Naive thymus-derived CD8-positive, alpha-beta T cell (primary cell): ENCODE data around the gene GDPD4. TPM values are rescaled to one million over a fixed set of nuclear protein-coding genes. Genes with fewer than 3 reads are reported as not detected.
A peak's percentile ranks its signal among the peaks of the same experiment; 100 is the strongest.

Experiments used
- ATAC-seq, 2 donors: fragments of 150-1000 bp; cut with Tn5 transposase in 1 of 2; sonication (Bioruptor Pico), chemical (Tn5 transposase) in 1 of 2; 1 replicate in 1 of 2; 2 replicates in 1 of 2; pipeline ENCODE4 v1.10.0; 2021; ENCODE audit warnings: mild to moderate bottlenecking in 2 of 2, moderate library complexity in 2 of 2
- POLR2A ChIA-PET: fragments of 350-600 bp; sonication (Branson Sonifier 250); formaldehyde crosslinking; loops from one replicate; lab custom pipeline; 2021; ENCODE audit warnings: antibody characterized with exemption; lab: Charles Lee
- DNase-seq, 10 donors: peaks; one replicate each; pipeline versions ENCODE4 v3.0.0 to v3.0.0-alpha.2; 2020 to 2022
- H3K27ac Mint-ChIP-seq, 10 donors: one replicate each; pipeline ENCODE4 v1.8.0; 2020 to 2022; ENCODE audit warnings: mild to moderate bottlenecking in 10 of 10, mixed read lengths in 10 of 10, moderate library complexity in 4 of 10, inconsistent platforms in 1 of 10
- H3K27me3 Mint-ChIP-seq, 5 donors: one replicate each; pipeline ENCODE4 v1.8.0; 2021 to 2022; ENCODE audit warnings: mixed read lengths in 5 of 5
- H3K36me3 Mint-ChIP-seq, 3 donors: one replicate each; pipeline ENCODE4 v1.8.0; 2020 to 2022; ENCODE audit warnings: mixed read lengths in 3 of 3, mild to moderate bottlenecking in 2 of 3, inconsistent platforms in 1 of 3
- H3K4me1 Mint-ChIP-seq, 4 donors: one replicate each; pipeline ENCODE4 v1.8.0; 2021 to 2022; ENCODE audit warnings: mixed read lengths in 4 of 4
- H3K4me3 Mint-ChIP-seq, 10 donors: one replicate each; pipeline ENCODE4 v1.8.0; 2020 to 2022; ENCODE audit warnings: mild to moderate bottlenecking in 10 of 10, mixed read lengths in 10 of 10, moderate library complexity in 6 of 10, inconsistent platforms in 1 of 10
- H3K9me3 Mint-ChIP-seq, 9 donors: one replicate each; pipeline ENCODE4 v1.8.0; 2020 to 2022; ENCODE audit warnings: mixed read lengths in 9 of 9, mild to moderate bottlenecking in 3 of 9, inconsistent platforms in 1 of 9, moderate library complexity in 1 of 9
- polyA plus RNA-seq, 3 donors: library from polyadenylated mRNA; unstranded; fragments of 300-500 nt; fragmentation: Illumina TruSeq; gene quantifications; one replicate each; pipeline ENCODE4 v1.2.3, GENCODE V29; 2021
- total RNA-seq, 8 experiments: library from RNA in 2 of 8; stranded (reverse) in 2 of 8; gene quantifications; one replicate each; pipeline ENCODE4 v1.2.3 and lab custom pipeline; 2021 to 2026

GDPD4 gene
- total and polyA plus RNA-seq, 5 experiments from 2014 or later: not detected

- ATAC-seq (no peak), DNase-seq (peak in 1 of 10 donors; percentile 50)
- no peaks in the 10 kb centered on the region for H3K36me3 Mint-ChIP-seq
- H3K27ac Mint-ChIP-seq: no peak overlapping the region
- H3K9me3 Mint-ChIP-seq: no peaks in the 10 kb centered on the region
- POLR2A ChIA-PET: no interaction called here
- H3K27me3 Mint-ChIP-seq: no peaks in the 10 kb centered on the region
- H3K4me1 Mint-ChIP-seq: peaks cover 0 to 2% (median 0%) of the 10 kb centered on the region in 4 donors
- H3K4me3 Mint-ChIP-seq: no peak overlapping the region
Observed at GRCh38 chr11:77206264-77207018, 95.0 kb downstream of the GDPD4 start.

GRCh38 chr11:77205467-77206263 lies 95.8 kb downstream of the GDPD4 start:
- Mint-ChIP-seq H3K27me3 (no peaks in the 10 kb centered on the region), H3K9me3 (no peaks in the 10 kb centered on the region), H3K4me3 (no peak overlapping the region), H3K36me3 (no peaks in the 10 kb centered on the region), H3K27ac (no peak overlapping the region), H3K4me1 (peaks cover 0 to 2% (median 0%) of the 10 kb centered on the region in 4 donors)
- POLR2A ChIA-PET: no interaction called here
- DNase-seq (peak in 1 of 10 donors; percentile 53), ATAC-seq (no peak)

GRCh38 chr11:77204754-77205466 lies 96.6 kb downstream of the GDPD4 start:
- H3K36me3 Mint-ChIP-seq: no peaks in the 10 kb centered on the region
- POLR2A ChIA-PET: no interaction called here
- ATAC-seq: no peak

GRCh38 chr11:77203901-77204753 lies 97.4 kb downstream of the GDPD4 start:
- ATAC-seq (no peak), DNase-seq (peak in 1 of 10 donors; percentile 54)
- Mint-ChIP-seq H3K9me3 (no peaks in the 10 kb centered on the region), H3K36me3 (no peaks in the 10 kb centered on the region), H3K4me3 (no peak overlapping the region), H3K4me1 (peaks cover 0 to 2% (median 0%) of the 10 kb centered on the region in 4 donors), H3K27me3 (no peaks in the 10 kb centered on the region), H3K27ac (peak overlapping the region in 1 of 10 donors; percentile 21)
- POLR2A ChIA-PET: no interaction called here

More at GRCh38 chr11:77204754-77205466, 96.6 kb downstream of the GDPD4 start:
- no peaks in the 10 kb centered on the region for H3K9me3 Mint-ChIP-seq
- peak in 1 of 10 donors; percentile 13 for DNase-seq
- H3K27me3 Mint-ChIP-seq: no peaks in the 10 kb centered on the region
- H3K4me3 Mint-ChIP-seq: no peak overlapping the region
- no peak overlapping the region for H3K27ac Mint-ChIP-seq
- peaks cover 0 to 2% (median 0%) of the 10 kb centered on the region in 4 donors for H3K4me1 Mint-ChIP-seq

- no peaks in the 10 kb centered on the region for H3K36me3 Mint-ChIP-seq
- H3K27ac Mint-ChIP-seq: peak overlapping the region in 1 of 10 donors; percentile 21
- no peaks in the 10 kb centered on the region for H3K9me3 Mint-ChIP-seq
- peaks cover 0 to 4% (median 0%) of the 10 kb centered on the region in 4 donors for H3K4me1 Mint-ChIP-seq
- H3K4me3 Mint-ChIP-seq: no peak overlapping the region
- peak in 1 of 10 donors; percentile 52 for DNase-seq
- POLR2A ChIA-PET: no interaction called here
- ATAC-seq: no peak
- no peaks in the 10 kb centered on the region for H3K27me3 Mint-ChIP-seq
Observed at GRCh38 chr11:77202941-77203900, 98.3 kb downstream of the GDPD4 start.

GRCh38 chr11:77201991-77202841 lies 99.3 kb downstream of the GDPD4 start:
- H3K4me1 Mint-ChIP-seq: peaks cover 0 to 4% (median 0%) of the 10 kb centered on the region in 4 donors
- DNase-seq: peak in 1 of 10 donors; percentile 61
- H3K9me3 Mint-ChIP-seq: no peaks in the 10 kb centered on the region
- no peaks in the 10 kb centered on the region for H3K27me3 Mint-ChIP-seq
- no peak overlapping the region for H3K27ac Mint-ChIP-seq
- H3K36me3 Mint-ChIP-seq: no peaks in the 10 kb centered on the region
- POLR2A ChIA-PET: no interaction called here
- H3K4me3 Mint-ChIP-seq: no peak overlapping the region
- ATAC-seq: no peak

GRCh38 chr11:77201370-77201769 lies 100.1 kb downstream of the GDPD4 start:
- no peak for ATAC-seq
- DNase-seq: peak in 1 of 10 donors; percentile 52
- POLR2A ChIA-PET: no interaction called here
- Mint-ChIP-seq H3K36me3 (no peaks in the 10 kb centered on the region), H3K9me3 (no peaks in the 10 kb centered on the region), H3K27ac (peak overlapping the region in 2 of 10 donors; percentile 20 to 57), H3K27me3 (no peaks in the 10 kb centered on the region), H3K4me3 (no peak overlapping the region), H3K4me1 (peaks cover 0 to 4% (median 0%) of the 10 kb centered on the region in 4 donors)

- Mint-ChIP-seq H3K27ac (peak overlapping the region in 1 of 10 donors; percentile 57), H3K4me3 (no peak overlapping the region), H3K27me3 (no peaks in the 10 kb centered on the region), H3K4me1 (peaks cover 0 to 4% (median 0%) of the 10 kb centered on the region in 4 donors), H3K9me3 (no peaks in the 10 kb centered on the region), H3K36me3 (no peaks in the 10 kb centered on the region)
- POLR2A ChIA-PET: no interaction called here
- peak in 1 of 10 donors; percentile 46 for DNase-seq
- no peak for ATAC-seq
Observed at GRCh38 chr11:77200351-77201268, 100.9 kb downstream of the GDPD4 start.

GRCh38 chr11:77199137-77199745 lies 102.2 kb downstream of the GDPD4 start:
- no peak for ATAC-seq
- peak in 1 of 10 donors; percentile 40 for DNase-seq
- H3K4me1 Mint-ChIP-seq: peaks cover 0 to 4% (median 0%) of the 10 kb centered on the region in 4 donors
- POLR2A ChIA-PET: no interaction called here
- H3K9me3 Mint-ChIP-seq: no peaks in the 10 kb centered on the region
- H3K27ac Mint-ChIP-seq: peak overlapping the region in 1 of 10 donors; percentile 65
- no peaks in the 10 kb centered on the region for H3K27me3 Mint-ChIP-seq
- no peak overlapping the region for H3K4me3 Mint-ChIP-seq
- H3K36me3 Mint-ChIP-seq: no peaks in the 10 kb centered on the region
